Stomach (tissue), 9 donors: Measurements from ENCODE around the gene NOTO. TPM values are rescaled to one million over a fixed set of nuclear protein-coding genes. Genes with fewer than 3 reads are reported as not detected.
A peak's percentile ranks its signal among the peaks of the same experiment; 100 is the strongest.

Source experiments
- DNase-seq, 2 donors: peaks; one replicate each; pipeline versions ENCODE4 v3.0.0 to v3.0.0-alpha.2; 2013 to 2019
- H3K27ac ChIP-seq, 5 donors: fragments of 200-600 bp in 4 of 5; sonication (generic) in 4 of 5; one replicate each; pipeline ENCODE4 v1.5.1; 2013 to 2019; ENCODE audit warnings: mild to moderate bottlenecking in 1 of 5, moderate library complexity in 1 of 5
- H3K27me3 ChIP-seq, 3 donors: fragments of 200-600 bp; sonication (generic); one replicate each; pipeline ENCODE4 v1.5.1; 2017 to 2019; ENCODE audit warnings: mixed run types in 1 of 3
- H3K36me3 ChIP-seq, 4 donors: fragments of 200-600 bp; sonication (generic); 1 replicate in 3 of 4; 2 replicates in 1 of 4; pipeline ENCODE4 v1.5.1; 2016 to 2019
- H3K4me1 ChIP-seq, 4 donors: fragments of 200-600 bp; sonication (generic); one replicate each; pipeline ENCODE4 v1.5.1; 2016 to 2019
- H3K4me3 ChIP-seq, 4 donors: fragments of 200-600 bp; sonication (generic) in 3 of 4; one replicate each; pipeline ENCODE4 v1.5.1; 2016 to 2019; ENCODE audit warnings: mild to moderate bottlenecking in 1 of 4
- H3K9me3 ChIP-seq, 4 donors: fragments of 200-600 bp; sonication (generic); one replicate each; pipeline ENCODE4 v1.5.1; 2016 to 2019
- CTCF ChIP-seq, 7 experiments: fragments of 450-650 bp in 4 of 7; fragments of 200-600 bp in 3 of 7; sonication (generic) in 3 of 7; IDR thresholded peaks; one replicate each; pipeline ENCODE4 v1.5.1; 2016 to 2019; ENCODE audit warnings: antibody characterized with exemption in 7 of 7, control low read depth in 2 of 7, mild to moderate bottlenecking in 1 of 7
- EP300 ChIP-seq: sonication (generic); formaldehyde crosslinking; IDR thresholded peaks from one replicate; pipeline ENCODE4 v1.6.1; 2017; ENCODE audit warnings: antibody characterized with exemption
- POLR2A ChIP-seq, 4 donors: fragments of 450-650 bp; IDR thresholded peaks; one replicate each; pipeline ENCODE4 v1.6.1; 2016; ENCODE audit warnings: antibody characterized with exemption in 4 of 4, control low read depth in 2 of 4, mild to moderate bottlenecking in 1 of 4, moderate library complexity in 1 of 4
- POLR2AphosphoS5 ChIP-seq, 3 donors: sonication (generic); formaldehyde crosslinking; IDR thresholded peaks; one replicate each; pipeline ENCODE4 v1.6.1; 2016; ENCODE audit warnings: antibody characterized with exemption in 3 of 3
- WGBS, 5 donors: extraction: QIAGEN DNeasy Blood & Tissue Kit in 3 of 5; methylation state at CpG; one replicate each; pipeline versions ENCODE4 v1.1.5 to v1.1.7; 2013 to 2018; 5-methylcytosine and 5-hydroxymethylcytosine counted together
- intact Hi-C: fragments of 100-400 bp; cut with DNase I; formaldehyde crosslinking; loops from one replicate; pipeline ENCODE4 v1.15.1; 2023; ENCODE audit warnings: low total_unique reads
- polyA plus RNA-seq, 3 donors: library from polyadenylated mRNA; stranded (reverse); fragments of 200-250 nt; gene quantifications; one replicate each; pipeline ENCODE4 v1.2.3, GENCODE V29; 2013
- total RNA-seq, 5 donors: library from RNA; depleted of rRNA; stranded (reverse); fragments of >200 nt; gene quantifications; one replicate each; pipeline versions ENCODE4 v1.1.0 to v1.2.3, GENCODE V29; 2014 to 2016
- donor health status: healthy with polysubstance abuse.
- donor health status: Bipolar disorder and iron deficiency.
- donor health status: healthy.

The NOTO gene
- total and polyA plus RNA-seq, 8 donors = 0.25 to 0.31 TPM; not detected in 6

- 57 to 74% (median 69%) methylated on average over 3 of the region's 3 CpGs for WGBS, 5 donors
- H3K27me3 ChIP-seq = peaks cover 0 to 26% (median 14%) of the 10 kb centered on the region in 3 donors
- DNase-seq = no peak
These were observed 5.9 kb downstream of the NOTO start for GRCh38 chr2:73208258-73208657.

GRCh38 chr2:73210019-73210418 lies 7.6 kb downstream of the NOTO start:
- Histone ChIP-seq H3K4me3 (no peak overlapping the region), H3K36me3 (no peaks in the 10 kb centered on the region), H3K9me3 (no peaks in the 10 kb centered on the region), H3K27me3 (peaks cover 0 to 8% (median 4%) of the 10 kb centered on the region in 3 donors), H3K4me1 (peaks cover 4 to 26% (median 24%) of the 10 kb centered on the region in 4 donors), H3K27ac (no peak overlapping the region)
- TF ChIP-seq POLR2A (IDR thresholded peaks at IDR 0.05) (no peak), CTCF (IDR thresholded peaks at IDR 0.05) (no peak), EP300 (no peak), POLR2AphosphoS5 (IDR thresholded peaks at IDR 0.05) (no peak)
- DNase-seq = no peak
- intact Hi-C loops = no loop called here
- WGBS, 5 donors = 67 to 80% (median 77%) methylated on average over 4 of the region's 4 CpGs

More at GRCh38 chr2:73208258-73208657, 5.9 kb downstream of the NOTO start:
- intact Hi-C loops = no loop called here
- Histone ChIP-seq H3K4me3 (no peak overlapping the region), H3K4me1 (peaks cover 5 to 15% (median 11%) of the 10 kb centered on the region in 4 donors), H3K9me3 (no peaks in the 10 kb centered on the region), H3K36me3 (no peaks in the 10 kb centered on the region), H3K27ac (no peak overlapping the region)
- no peak for TF ChIP-seq POLR2A (IDR thresholded peaks at IDR 0.05)
- no peak for TF ChIP-seq EP300
- TF ChIP-seq CTCF (IDR thresholded peaks at IDR 0.05) = no peak
- TF ChIP-seq POLR2AphosphoS5 (IDR thresholded peaks at IDR 0.05) = no peak

- H3K27me3 ChIP-seq = peaks cover 0 to 4% (median 1%) of the 10 kb centered on the region in 3 donors
- no peak overlapping the region for H3K4me3 ChIP-seq
- H3K27ac ChIP-seq = no peak overlapping the region
- WGBS, 5 donors = 86 to 93% (median 92%) methylated on average over 6 of the region's 6 CpGs
- no peak for DNase-seq
- intact Hi-C loops = no loop called here
- no peaks in the 10 kb centered on the region for H3K9me3 ChIP-seq
- no peak for TF ChIP-seq POLR2A (IDR thresholded peaks at IDR 0.05)
- TF ChIP-seq EP300 = no peak
- TF ChIP-seq POLR2AphosphoS5 (IDR thresholded peaks at IDR 0.05) = no peak
- no peak for TF ChIP-seq CTCF (IDR thresholded peaks at IDR 0.05)
- H3K4me1 ChIP-seq = peaks cover 4 to 30% (median 26%) of the 10 kb centered on the region in 4 donors
- no peaks in the 10 kb centered on the region for H3K36me3 ChIP-seq
These were observed 8.3 kb downstream of the NOTO start for GRCh38 chr2:73210696-73211095.

- no peak for DNase-seq
- peak overlapping the region in 1 of 5 donors; percentile 14 for H3K27ac ChIP-seq
- H3K4me3 ChIP-seq = no peak overlapping the region
- no peaks in the 10 kb centered on the region for H3K36me3 ChIP-seq
- WGBS, 5 donors = 67 to 78% (median 75%) methylated on average over 7 of the region's 7 CpGs
- peaks cover 4 to 30% (median 26%) of the 10 kb centered on the region in 4 donors for H3K4me1 ChIP-seq
- no peaks in the 10 kb centered on the region for H3K9me3 ChIP-seq
- no peak for TF ChIP-seq EP300
- TF ChIP-seq POLR2AphosphoS5 (IDR thresholded peaks at IDR 0.05) = no peak
- no peak for TF ChIP-seq POLR2A (IDR thresholded peaks at IDR 0.05)
- TF ChIP-seq CTCF (IDR thresholded peaks at IDR 0.05) = no peak
- intact Hi-C loops = no loop called here
- H3K27me3 ChIP-seq = peaks cover 0 to under 1% (median 0%) of the 10 kb centered on the region in 3 donors
These were observed 9.7 kb downstream of the NOTO start for GRCh38 chr2:73212098-73212447.
